Measurements from ENCODE around the gene PCCB.
"Not testable (repeated sequence)": the region's sequence is repeated elsewhere in the genome, so short reads cannot be mapped to it uniquely, and the experiment has no call there.

DNA sequence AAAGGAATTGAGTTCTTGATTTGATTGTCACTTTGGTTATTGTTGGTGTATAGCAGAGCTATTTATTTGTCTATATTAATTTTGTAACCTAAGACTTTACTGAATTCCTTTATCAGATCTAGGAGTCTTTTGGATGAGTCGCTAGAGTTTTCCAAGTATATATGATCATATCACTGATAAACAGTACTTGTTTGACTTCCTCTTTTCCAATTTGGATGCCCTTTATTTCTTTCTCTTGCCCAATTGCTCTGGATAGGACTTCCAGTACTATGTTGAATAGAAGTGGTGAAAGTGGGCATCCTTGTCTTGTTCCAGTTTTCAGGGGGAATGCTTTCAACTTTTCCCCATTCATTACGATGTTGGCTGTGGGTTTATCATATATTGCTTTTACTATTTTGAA, 21.5 kb downstream of the PCCB start:
- TF ChIP-seq CTCF (IDR thresholded peaks at IDR 0.05; ENCODE audit: poor library complexity, severe bottlenecking); EZH2 (IDR thresholded peaks at IDR 0.05; ENCODE audit: borderline replicate concordance, insufficient read depth, low read length, poor library complexity, severe bottlenecking); POLR2AphosphoS5 (IDR thresholded peaks at IDR 0.05): not testable (repeated sequence)
